HepG2 (cell line): ENCODE data around the gene RBM8A. TPM values are rescaled to one million over a fixed set of nuclear protein-coding genes. Genes with fewer than 3 reads are reported as not detected.
A peak's percentile ranks its signal among the peaks of the same experiment; 100 is the strongest.

Experiments
- CERS6 ChIP-seq: sonication (generic); formaldehyde crosslinking; IDR thresholded peaks from 2 replicates; pipeline ENCODE4 v1.5.0; 2020; ENCODE audit warnings: missing genetic modification reagents
- GATA4 ChIP-seq: sonication (generic); IDR thresholded peaks from 2 replicates; pipeline ENCODE4 v1.6.1; 2016; ENCODE audit warnings: antibody characterized with exemption, low read depth, borderline replicate concordance
- GATAD2A ChIP-seq: IDR thresholded peaks from 2 replicates; pipeline ENCODE4 v1.6.1; 2016
- HNF4A ChIP-seq: sonication (generic); formaldehyde crosslinking; IDR thresholded peaks from 2 replicates; pipeline ENCODE4 v1.4.0; 2020; ENCODE audit warnings: missing genetic modification reagents
- HOXA9 ChIP-seq: sonication (generic); formaldehyde crosslinking; IDR thresholded peaks from 2 replicates; pipeline ENCODE4 v1.8.1; 2022; ENCODE audit warnings: missing genetic modification reagents, mild to moderate bottlenecking, moderate library complexity, borderline replicate concordance
- IKZF5 ChIP-seq: IDR thresholded peaks from 2 replicates; pipeline ENCODE4 v1.6.1; 2018; ENCODE audit warnings: missing genetic modification reagents, mild to moderate bottlenecking, missing compliant biosample characterization
- JARID2 ChIP-seq: sonication (generic); formaldehyde crosslinking; IDR thresholded peaks from 2 replicates; pipeline ENCODE4 v1.8.1; 2023; ENCODE audit warnings: missing genetic modification reagents, inconsistent platforms; ENCODE audit not compliant: insufficient replicate concordance
- KDM2A ChIP-seq: sonication (generic); formaldehyde crosslinking; IDR thresholded peaks from 2 replicates; pipeline ENCODE4 v1.4.0; 2020; ENCODE audit warnings: low read depth, missing genetic modification reagents, borderline replicate concordance
- MBD4 ChIP-seq: IDR thresholded peaks from 2 replicates; pipeline ENCODE4 v1.6.1; 2012; ENCODE audit warnings: low read length, inconsistent platforms, borderline replicate concordance
- MLXIP ChIP-seq: sonication (generic); formaldehyde crosslinking; IDR thresholded peaks from 2 replicates; pipeline ENCODE4 v1.9.0; 2021; ENCODE audit warnings: missing genetic modification reagents, borderline replicate concordance
- MTA3 ChIP-seq: sonication (generic); formaldehyde crosslinking; IDR thresholded peaks from 2 replicates; pipeline ENCODE4 v1.4.0; 2020; ENCODE audit warnings: missing genetic modification reagents
- NFRKB ChIP-seq: fragments of 450-650 bp; IDR thresholded peaks from 2 replicates; pipeline ENCODE4 v1.6.1; 2017
- POGZ ChIP-seq: sonication (generic); formaldehyde crosslinking; IDR thresholded peaks from 2 replicates; pipeline ENCODE4 v1.4.0; 2020; ENCODE audit warnings: mild to moderate bottlenecking, missing genetic modification reagents
- SMC3 ChIP-seq: IDR thresholded peaks from 2 replicates; pipeline ENCODE4 v1.6.1; 2011; ENCODE audit warnings: low read length, improper control_type of control experiment
- SNRNP70 ChIP-seq: fragments of 200-400 bp; formaldehyde crosslinking; IDR thresholded peaks from 2 replicates; pipeline ENCODE4 v1.6.1; 2017; ENCODE audit warnings: mild to moderate bottlenecking, low read depth, low read length, moderate library complexity
- THAP9 ChIP-seq: sonication (generic); formaldehyde crosslinking; IDR thresholded peaks from 2 replicates; pipeline ENCODE4; 2020; ENCODE audit warnings: missing genetic modification reagents, mild to moderate bottlenecking, borderline replicate concordance
- TMF1 ChIP-seq: sonication (generic); formaldehyde crosslinking; IDR thresholded peaks from 2 replicates; pipeline ENCODE4 v1.8.1; 2022; ENCODE audit warnings: low read depth, missing genetic modification reagents
- ZFP36L1 ChIP-seq: sonication (generic); formaldehyde crosslinking; IDR thresholded peaks from 2 replicates; pipeline ENCODE4 v1.8.0; 2022; ENCODE audit warnings: mild to moderate bottlenecking, missing genetic modification reagents, moderate library complexity
- ZFY ChIP-seq: sonication (generic); formaldehyde crosslinking; IDR thresholded peaks from 2 replicates; pipeline ENCODE4 v1.4.0; 2020; ENCODE audit warnings: missing genetic modification reagents
- ZNF24 ChIP-seq: fragments of 450-650 bp; IDR thresholded peaks from 2 replicates; pipeline ENCODE4 v1.6.1; 2017; ENCODE audit warnings: antibody characterized with exemption, mild to moderate bottlenecking
- ZNF367 ChIP-seq: sonication (generic); formaldehyde crosslinking; IDR thresholded peaks from 2 replicates; pipeline ENCODE4 v1.4.0; 2020; ENCODE audit warnings: missing genetic modification reagents, borderline replicate concordance
- ZNF598 ChIP-seq: sonication (generic); formaldehyde crosslinking; IDR thresholded peaks from 2 replicates; pipeline ENCODE4 v1.5.1; 2020; ENCODE audit warnings: mild to moderate bottlenecking, missing genetic modification reagents, borderline replicate concordance
- polyA plus RNA-seq, 8 experiments: library from polyadenylated mRNA; depleted of rRNA in 3 of 8; stranded (reverse) in 7 of 8; unstranded in 1 of 8; fragments of >200 nt; fragmentation: Illumina TruSeq in 4 of 8; extraction: Trizol in 4 of 8; gene quantifications; 2 replicates each; pipeline versions ENCODE4 v1.2.1 to v1.2.3, GENCODE V29; 2011 to 2016; ENCODE audit warnings: low read depth in 4 of 8, missing spikeins in 1 of 8, mixed read lengths in 1 of 8; ENCODE audit not compliant: insufficient read depth in 1 of 8
- total RNA-seq, 5 experiments: library from RNA; depleted of rRNA; stranded (reverse); fragments of >200 nt; fragmentation: Illumina TruSeq; extraction: Trizol; gene quantifications; 2 replicates each; pipeline ENCODE4 v1.2.3, GENCODE V29; 2016; ENCODE audit warnings: low read depth in 1 of 5

The RBM8A gene
- total and polyA plus RNA-seq, 2 of the 13 experiments (the other 11 are each of a cell fraction or from before 2014, with no cell fraction given): 106 to 162 TPM

GRCh38 chr1:145927063-145927886 is at the start of gene RBM8A (continued):
- TF ChIP-seq ZFP36L1 (CRISPR knock-in tag) (peak; percentile 67; the same call in 1 of the 2 replicates), MBD4 (no peak), GATAD2A (CRISPR knock-in tag) (0 out of 2 replicates have a peak, but pooled peaks have one; percentile 30), IKZF5 (CRISPR knock-in tag) (0 out of 2 replicates have a peak, but pooled peaks have one; percentile 24), SNRNP70 (no peak), ZFY (CRISPR knock-in tag) (peak; percentile 59), NFRKB (0 out of 2 replicates have a peak, but pooled peaks have one; percentile 64), ZNF367 (no peak), MTA3 (no peak), POGZ (CRISPR knock-in tag) (peak; percentile 90), MLXIP (CRISPR knock-in tag) (no peak), SMC3 (no peak), KDM2A (CRISPR knock-in tag) (peak; percentile 79; the same call in 1 of the 2 replicates), THAP9 (peak; percentile 86; the same call in 1 of the 2 replicates), HOXA9 (CRISPR knock-in tag) (no peak), CERS6 (CRISPR knock-in tag) (no peak), GATA4 (peak; percentile 67; the same call in 1 of the 2 replicates), TMF1 (CRISPR knock-in tag) (no peak), JARID2 (CRISPR knock-in tag) (no peak), ZNF24 (peak; percentile 23; the same call in 1 of the 2 replicates), HNF4A (CRISPR knock-in tag) (peak; percentile 19; the same call in 1 of the 2 replicates), ZNF598 (peak; percentile 89; the same call in 1 of the 2 replicates)
